HFFc6 (cell line): ENCODE measurements around the gene COL6A2. TPM values are rescaled to one million over a fixed set of nuclear protein-coding genes. Genes with fewer than 3 reads are reported as not detected.
A peak's percentile ranks its signal among the peaks of the same experiment; 100 is the strongest.
"Not testable (repeated sequence)": the region's sequence is repeated elsewhere in the genome, so short reads cannot be mapped to it uniquely, and the experiment has no call there.

ENCODE experiments used
- DNase-seq: peaks from one replicate; pipeline ENCODE4 v3.0.0-alpha.2; 2018
- H3K27ac Mint-ChIP-seq: 2 replicates; pipeline ENCODE4 v1.8.0; 2020; ENCODE audit warnings: mild to moderate bottlenecking, mixed read lengths
- H3K27me3 Mint-ChIP-seq: 2 replicates; pipeline ENCODE4 v1.8.0; 2021; ENCODE audit warnings: mild to moderate bottlenecking, moderate library complexity, mixed read lengths; ENCODE audit not compliant: insufficient read depth
- H3K36me3 Mint-ChIP-seq: 2 replicates; pipeline ENCODE4 v1.8.0; 2021; ENCODE audit warnings: low read depth, mixed read lengths
- H3K4me1 Mint-ChIP-seq: 2 replicates; pipeline ENCODE4 v1.8.0; 2020; ENCODE audit warnings: low read depth, mixed read lengths
- H3K4me3 Mint-ChIP-seq: 2 replicates; pipeline ENCODE4 v1.8.0; 2020; ENCODE audit warnings: mild to moderate bottlenecking, moderate library complexity, mixed read lengths
- H3K9me3 Mint-ChIP-seq: 2 replicates; pipeline ENCODE4 v1.8.0; 2020; ENCODE audit warnings: mild to moderate bottlenecking, mixed read lengths
- total RNA-seq, 6 experiments: library from RNA; stranded (reverse); fragmentation: NEBNext Ultra II Directional; extraction: Animal tissue kit (Norgen Biotek cat#: 25700); gene quantifications; 2 replicates in 1 of 6; 3 replicates in 5 of 6; pipeline ENCODE4 v1.2.3, GENCODE V29; 2021
- TF ChIP-seq, protein P1 (sequence below): fragments of 200-600 bp; sonication (generic); IDR thresholded peaks from 2 replicates; pipeline ENCODE4 v1.5.0; 2021; ENCODE audit warnings: antibody characterized with exemption, mild to moderate bottlenecking

COL6A2 gene
- total RNA-seq, 6 experiments from 2014 or later = 426 to 514 (median 467) TPM

DNA sequence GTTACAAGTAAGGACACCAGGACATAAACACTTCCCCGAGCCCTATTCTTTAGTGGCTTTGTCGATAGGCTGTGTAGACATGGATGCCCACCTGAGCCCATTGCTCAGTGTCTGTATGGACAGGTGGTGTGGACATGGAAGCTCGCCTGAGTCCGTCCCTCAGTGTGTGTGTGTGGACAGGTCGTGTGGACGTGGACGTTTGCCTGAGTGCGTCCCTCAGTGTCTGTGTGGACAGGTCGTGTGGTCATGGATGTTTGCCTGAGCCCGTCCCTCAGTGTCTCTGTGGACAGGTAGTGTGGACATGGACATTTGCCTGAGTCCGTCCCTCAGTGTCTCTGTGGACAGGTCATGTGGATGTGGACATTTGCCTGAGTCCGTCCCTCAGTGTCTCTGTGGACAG lies 38.7 kb upstream of the COL6A2 start:
- Mint-ChIP-seq H3K27me3 (peaks cover 2% of the 10 kb centered on the region; the same call in 1 of the 2 replicates), H3K27ac (peak overlapping the region; percentile 96)

DNA sequence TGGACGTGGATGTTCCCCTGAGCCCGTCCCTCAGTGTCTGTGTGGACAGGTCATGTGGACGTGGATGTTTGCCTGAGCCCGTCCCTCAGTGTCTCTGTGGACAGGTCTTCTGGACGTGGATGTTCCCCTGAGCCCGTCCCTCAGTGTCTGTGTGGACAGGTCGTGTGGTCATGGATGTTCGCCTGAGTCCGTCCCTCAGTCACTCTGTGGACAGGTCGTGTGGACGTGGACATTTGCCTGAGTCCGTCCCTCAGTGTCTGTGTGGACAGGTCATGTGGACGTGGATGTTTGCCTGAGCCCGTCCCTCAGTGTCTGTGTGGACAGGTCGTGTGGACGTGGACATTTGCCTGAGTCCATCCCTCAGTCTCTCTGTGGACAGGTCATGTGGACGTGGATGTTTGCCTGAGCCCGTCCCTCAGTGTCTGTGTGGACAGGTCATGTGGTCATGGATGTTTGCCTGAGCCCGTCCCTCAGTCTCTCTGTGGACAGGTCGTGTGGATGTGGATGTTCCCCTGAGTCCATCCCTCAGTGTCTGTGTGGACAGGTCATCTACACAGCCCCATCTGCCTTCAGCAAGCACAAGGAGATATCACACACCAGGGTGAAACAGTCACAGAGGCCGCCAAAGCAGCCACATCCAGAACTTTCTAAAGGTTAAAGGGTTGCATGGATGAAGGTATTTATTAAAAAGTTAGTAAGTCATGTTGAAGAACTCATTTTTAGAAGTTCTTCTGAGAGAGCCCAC lies 38.0 kb upstream of the COL6A2 start:
- H3K27me3 Mint-ChIP-seq, DNase-seq, H3K4me3 Mint-ChIP-seq: not testable (repeated sequence)
- peak overlapping the region; percentile 96 for H3K27ac Mint-ChIP-seq
- peaks cover 39% of the 10 kb centered on the region for H3K36me3 Mint-ChIP-seq
- peaks cover 37% of the 10 kb centered on the region for H3K9me3 Mint-ChIP-seq
- H3K4me1 Mint-ChIP-seq = peaks cover 58% of the 10 kb centered on the region

More for the DNA sequence above, 38.7 kb upstream of the COL6A2 start:
- no peak for DNase-seq
- TF ChIP-seq, protein P1, sequence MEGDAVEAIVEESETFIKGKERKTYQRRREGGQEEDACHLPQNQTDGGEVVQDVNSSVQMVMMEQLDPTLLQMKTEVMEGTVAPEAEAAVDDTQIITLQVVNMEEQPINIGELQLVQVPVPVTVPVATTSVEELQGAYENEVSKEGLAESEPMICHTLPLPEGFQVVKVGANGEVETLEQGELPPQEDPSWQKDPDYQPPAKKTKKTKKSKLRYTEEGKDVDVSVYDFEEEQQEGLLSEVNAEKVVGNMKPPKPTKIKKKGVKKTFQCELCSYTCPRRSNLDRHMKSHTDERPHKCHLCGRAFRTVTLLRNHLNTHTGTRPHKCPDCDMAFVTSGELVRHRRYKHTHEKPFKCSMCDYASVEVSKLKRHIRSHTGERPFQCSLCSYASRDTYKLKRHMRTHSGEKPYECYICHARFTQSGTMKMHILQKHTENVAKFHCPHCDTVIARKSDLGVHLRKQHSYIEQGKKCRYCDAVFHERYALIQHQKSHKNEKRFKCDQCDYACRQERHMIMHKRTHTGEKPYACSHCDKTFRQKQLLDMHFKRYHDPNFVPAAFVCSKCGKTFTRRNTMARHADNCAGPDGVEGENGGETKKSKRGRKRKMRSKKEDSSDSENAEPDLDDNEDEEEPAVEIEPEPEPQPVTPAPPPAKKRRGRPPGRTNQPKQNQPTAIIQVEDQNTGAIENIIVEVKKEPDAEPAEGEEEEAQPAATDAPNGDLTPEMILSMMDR = no peak
- peaks cover 37% of the 10 kb centered on the region for H3K9me3 Mint-ChIP-seq
- H3K4me3 Mint-ChIP-seq = no peak overlapping the region
- H3K36me3 Mint-ChIP-seq = peaks cover 39% of the 10 kb centered on the region
- H3K4me1 Mint-ChIP-seq = peaks cover 61% of the 10 kb centered on the region

DNA sequence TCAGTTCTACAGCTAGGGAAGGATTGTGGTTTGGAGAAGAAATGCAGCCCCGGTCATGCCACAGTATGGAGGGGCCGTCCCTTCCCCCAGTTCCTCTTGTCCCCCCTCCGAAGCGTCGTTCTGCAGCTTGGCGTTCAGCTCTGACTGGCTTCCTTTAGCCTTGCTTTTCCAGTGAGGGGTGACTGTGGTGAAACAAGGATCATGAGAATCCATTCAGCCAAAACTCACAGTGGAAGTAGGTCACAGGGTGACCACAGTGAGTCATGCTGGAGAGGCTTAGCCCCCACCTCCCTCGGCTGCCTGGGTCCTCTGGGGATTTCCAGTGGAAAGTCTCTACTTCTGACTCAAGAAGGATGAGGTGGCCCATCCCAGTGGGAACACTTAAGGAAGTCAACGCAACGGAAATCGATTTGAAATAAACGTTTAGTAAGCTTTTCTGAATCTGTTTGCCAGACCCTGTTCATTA lies 37.3 kb upstream of the COL6A2 start:
- peak; percentile 93 for DNase-seq
- H3K4me1 Mint-ChIP-seq = peaks cover 65% of the 10 kb centered on the region
- peaks cover 37% of the 10 kb centered on the region for H3K9me3 Mint-ChIP-seq
- H3K27ac Mint-ChIP-seq = peak overlapping the region; percentile 96
- peaks cover 2% of the 10 kb centered on the region; the same call in 1 of the 2 replicates for H3K27me3 Mint-ChIP-seq
- peaks cover 39% of the 10 kb centered on the region for H3K36me3 Mint-ChIP-seq
- peak overlapping the region; percentile 51 for H3K4me3 Mint-ChIP-seq
- TF ChIP-seq, protein P1 = no peak

DNA sequence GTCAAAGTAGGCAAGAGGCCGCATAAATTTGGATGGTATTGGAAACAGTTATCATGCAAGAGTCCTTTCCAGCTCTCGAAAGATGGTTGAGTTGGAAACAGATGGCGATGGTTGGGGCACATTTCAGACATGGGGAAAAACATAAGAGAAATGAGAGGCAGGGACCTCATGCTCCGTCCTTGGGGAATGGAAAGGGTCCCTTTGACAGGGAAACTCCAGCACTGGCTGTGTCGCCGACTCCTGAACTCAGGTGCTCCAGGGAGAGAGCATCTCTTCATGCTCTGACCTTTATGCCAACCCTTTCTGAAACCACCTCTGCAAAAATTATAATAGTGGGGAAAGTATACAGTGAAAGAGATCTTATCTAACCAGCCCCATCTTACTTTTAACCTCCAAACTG lies 36.8 kb upstream of the COL6A2 start:
- DNase-seq = no peak
- Mint-ChIP-seq H3K4me1 (peaks cover 66% of the 10 kb centered on the region), H3K4me3 (peak overlapping the region; percentile 51), H3K36me3 (peaks cover 39% of the 10 kb centered on the region), H3K27ac (peak overlapping the region; percentile 96), H3K27me3 (peaks cover 2% of the 10 kb centered on the region; the same call in 1 of the 2 replicates), H3K9me3 (peaks cover 37% of the 10 kb centered on the region)
- TF ChIP-seq, protein P1 = no peak

DNA sequence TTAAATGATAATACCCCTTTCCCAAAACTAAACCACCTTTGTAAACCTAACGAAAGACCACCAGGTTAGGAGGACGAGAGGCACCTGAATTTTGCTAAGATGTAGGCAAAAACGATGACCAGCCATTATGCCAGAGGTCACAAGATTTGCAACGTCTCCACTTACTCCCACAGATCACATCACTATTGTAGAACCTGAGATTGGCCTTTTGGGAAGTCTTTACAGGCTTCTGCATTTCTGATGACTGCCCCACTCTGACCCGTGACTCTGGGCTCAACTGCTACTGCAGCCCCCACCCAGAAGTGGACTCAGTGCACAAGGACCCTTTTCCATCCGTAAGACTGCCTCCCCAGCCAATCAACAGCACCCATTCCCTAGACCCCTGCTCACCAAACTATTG lies 36.4 kb upstream of the COL6A2 start:
- Mint-ChIP-seq H3K27ac (peak overlapping the region; percentile 96), H3K4me1 (peaks cover 66% of the 10 kb centered on the region), H3K4me3 (no peak overlapping the region), H3K36me3 (peaks cover 39% of the 10 kb centered on the region), H3K27me3 (no peaks in the 10 kb centered on the region; the same call in 1 of the 2 replicates), H3K9me3 (peaks cover 37% of the 10 kb centered on the region)
- DNase-seq = no peak
- TF ChIP-seq, protein P1 = no peak

DNA sequence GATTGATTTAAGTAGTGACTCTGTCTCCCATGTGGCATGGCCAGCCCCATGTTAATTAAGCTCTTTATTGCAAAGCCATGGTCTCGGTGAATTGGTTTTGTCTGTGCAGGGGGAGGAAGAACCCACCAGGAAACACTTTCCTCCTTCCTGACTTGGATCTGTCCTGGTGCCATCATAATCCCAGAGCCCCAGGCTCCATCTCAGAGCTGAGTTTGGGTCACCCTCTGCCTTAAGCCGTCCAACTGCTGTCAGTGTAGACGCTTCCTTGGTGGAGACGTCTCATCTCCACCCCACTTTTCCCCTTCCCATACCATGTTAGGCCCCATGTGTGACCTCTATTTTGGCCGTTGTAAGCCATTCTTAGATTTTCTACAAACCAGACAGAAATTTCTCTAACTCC lies 36.0 kb upstream of the COL6A2 start:
- Mint-ChIP-seq H3K27ac (peak overlapping the region; percentile 96), H3K4me3 (peak overlapping the region; percentile 30; the same call in 1 of the 2 replicates)

More for the DNA sequence above, 36.0 kb upstream of the COL6A2 start:
- no peak for DNase-seq
- peaks cover 64% of the 10 kb centered on the region for H3K4me1 Mint-ChIP-seq
- no peaks in the 10 kb centered on the region; the same call in 1 of the 2 replicates for H3K27me3 Mint-ChIP-seq
- TF ChIP-seq, protein P1 = no peak
- peaks cover 39% of the 10 kb centered on the region for H3K36me3 Mint-ChIP-seq
- H3K9me3 Mint-ChIP-seq = peaks cover 37% of the 10 kb centered on the region
